HFF-Myc (cell line): ENCODE measurements around the gene OPA1.

Source experiments
- DNase-seq: peaks from one replicate; pipeline ENCODE4 v3.0.0-alpha.2; 2011; ENCODE audit warnings: low read depth; ENCODE audit errors: extremely low read depth
- H3K4me3 ChIP-seq: replicated peaks from 2 replicates; pipeline ENCODE4 v1.5.1; 2011; ENCODE audit warnings: low read depth, mild to moderate bottlenecking, control low read depth, low read length
- TF ChIP-seq, protein P1 (sequence below): IDR thresholded peaks from 2 replicates; pipeline ENCODE4 v1.5.1; 2012; ENCODE audit warnings: mild to moderate bottlenecking, low read depth, low read length, control low read depth; ENCODE audit errors: missing control alignments

Gene OPA1

GRCh38 chr3:193677734-193678133, 84.7 kb downstream of the OPA1 start:
- DNase-seq, result no peak
- TF ChIP-seq, protein P1, sequence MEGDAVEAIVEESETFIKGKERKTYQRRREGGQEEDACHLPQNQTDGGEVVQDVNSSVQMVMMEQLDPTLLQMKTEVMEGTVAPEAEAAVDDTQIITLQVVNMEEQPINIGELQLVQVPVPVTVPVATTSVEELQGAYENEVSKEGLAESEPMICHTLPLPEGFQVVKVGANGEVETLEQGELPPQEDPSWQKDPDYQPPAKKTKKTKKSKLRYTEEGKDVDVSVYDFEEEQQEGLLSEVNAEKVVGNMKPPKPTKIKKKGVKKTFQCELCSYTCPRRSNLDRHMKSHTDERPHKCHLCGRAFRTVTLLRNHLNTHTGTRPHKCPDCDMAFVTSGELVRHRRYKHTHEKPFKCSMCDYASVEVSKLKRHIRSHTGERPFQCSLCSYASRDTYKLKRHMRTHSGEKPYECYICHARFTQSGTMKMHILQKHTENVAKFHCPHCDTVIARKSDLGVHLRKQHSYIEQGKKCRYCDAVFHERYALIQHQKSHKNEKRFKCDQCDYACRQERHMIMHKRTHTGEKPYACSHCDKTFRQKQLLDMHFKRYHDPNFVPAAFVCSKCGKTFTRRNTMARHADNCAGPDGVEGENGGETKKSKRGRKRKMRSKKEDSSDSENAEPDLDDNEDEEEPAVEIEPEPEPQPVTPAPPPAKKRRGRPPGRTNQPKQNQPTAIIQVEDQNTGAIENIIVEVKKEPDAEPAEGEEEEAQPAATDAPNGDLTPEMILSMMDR, result no peak
- no peak overlapping the region for H3K4me3 ChIP-seq

DNA sequence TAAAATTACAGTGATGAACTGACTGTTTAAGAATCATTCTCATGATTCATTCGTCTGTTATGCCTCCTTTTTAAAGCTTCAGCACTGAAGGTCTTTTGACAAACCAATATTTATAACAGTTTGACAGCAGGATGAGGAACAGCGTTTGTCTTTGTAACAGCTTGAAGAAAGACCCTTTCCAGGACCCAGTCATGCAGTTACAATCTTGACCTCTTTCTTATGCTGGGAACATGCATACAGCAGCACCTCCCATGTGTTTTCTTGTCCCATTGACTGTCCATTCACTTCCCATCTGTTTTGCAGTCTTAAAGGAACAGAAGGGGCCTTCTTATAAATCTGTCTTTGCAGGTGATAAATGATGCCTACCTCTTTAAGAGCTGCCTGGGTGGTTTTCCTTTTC, 87.2 kb downstream of the OPA1 start:
- no peak overlapping the region for H3K4me3 ChIP-seq
- no peak for DNase-seq
- TF ChIP-seq, protein P1, result no peak

DNA sequence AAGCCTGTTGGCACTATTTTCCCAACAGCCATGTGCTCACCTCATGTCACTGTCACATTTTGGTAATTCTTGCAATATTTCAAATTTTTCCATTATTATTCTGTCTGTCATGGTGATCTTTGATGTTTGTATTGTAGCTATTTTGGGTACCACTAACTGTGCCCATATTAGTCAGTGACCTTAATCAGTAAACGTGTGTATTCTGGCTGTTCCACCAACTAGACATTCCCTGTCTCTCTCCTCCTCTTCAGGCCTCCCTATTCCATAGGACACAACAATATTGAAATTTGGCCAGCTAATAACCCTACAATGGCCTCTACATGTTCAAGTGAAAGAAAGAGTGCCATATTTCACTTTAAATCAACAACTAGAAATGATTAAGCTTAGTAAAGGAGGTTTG, 88.6 kb downstream of the OPA1 start:
- no peak for DNase-seq
- H3K4me3 ChIP-seq, result no peak overlapping the region
- TF ChIP-seq, protein P1, result no peak

GRCh38 chr3:193686665-193687483, 93.9 kb downstream of the OPA1 start:
- DNase-seq, result no peak
- TF ChIP-seq, protein P1, result no peak
- no peak overlapping the region for H3K4me3 ChIP-seq

GRCh38 chr3:193688834-193689714, 96.1 kb downstream of the OPA1 start:
- TF ChIP-seq, protein P1, result no peak
- no peak for DNase-seq
- no peak overlapping the region for H3K4me3 ChIP-seq

DNA sequence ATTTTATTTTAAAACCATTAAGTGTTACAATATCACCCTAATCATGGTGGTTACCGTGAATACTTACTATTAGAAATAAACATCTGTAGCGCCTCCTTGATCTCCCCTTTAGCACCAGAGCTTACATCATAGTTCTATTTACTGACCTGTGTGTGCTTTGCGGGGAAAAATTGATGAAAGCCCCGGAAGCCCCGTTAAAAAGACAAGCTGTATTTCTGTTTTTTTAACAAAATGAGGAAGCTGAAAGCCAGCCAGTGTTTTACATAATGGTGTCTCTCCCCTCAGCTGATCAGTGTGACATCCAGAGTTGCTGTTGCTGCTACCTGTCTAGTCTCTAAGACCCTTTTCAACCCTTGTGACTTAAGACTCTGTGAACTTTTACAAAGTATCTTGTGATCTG, 100.8 kb downstream of the OPA1 start:
- TF ChIP-seq, protein P1, result no peak
- no peak overlapping the region for H3K4me3 ChIP-seq
- no peak for DNase-seq
